Measurements from ENCODE around the gene NPAS4. TPM values are rescaled to one million over a fixed set of nuclear protein-coding genes. Genes with fewer than 3 reads are reported as not detected.
A peak's percentile ranks its signal among the peaks of the same experiment; 100 is the strongest.
"Not testable (repeated sequence)": the region's sequence is repeated elsewhere in the genome, so short reads cannot be mapped to it uniquely, and the experiment has no call there.

Gene NPAS4
- total RNA-seq, 1 experiment from 2014 or later = not detected

DNA sequence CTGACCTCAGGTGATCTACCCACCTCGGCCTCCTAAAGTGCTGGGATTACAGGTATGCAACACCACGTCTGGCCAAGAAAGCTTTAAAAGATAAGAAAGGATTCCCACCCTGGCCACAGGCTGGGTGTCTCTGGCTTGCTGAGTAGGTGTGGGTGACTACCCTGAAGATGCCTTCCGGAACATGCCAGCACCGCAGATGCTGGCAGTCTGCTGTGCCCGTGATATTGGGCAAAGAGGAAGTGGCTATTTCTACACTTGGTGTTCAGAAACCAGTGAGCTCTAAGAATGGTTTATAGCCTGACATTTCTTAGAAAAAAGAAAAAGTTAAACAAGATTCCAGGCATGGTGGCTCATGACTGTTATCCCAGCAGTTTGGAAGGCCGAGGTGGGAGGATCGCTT, 11.8 kb downstream of the NPAS4 start:
- intact Hi-C loops (cut with micrococcal nuclease; ENCODE audit: unreplicated experiment) = no loop called here
- CTCF ChIA-PET = interaction anchor here (0.5 to 0.6 kb wide), 2 partner anchors 120 to 123 kb away, joined by 3 read pairs; no protein-coding TSS in a partner anchor
- no TSS peak for BruUV-seq (replicated peaks)

DNA sequence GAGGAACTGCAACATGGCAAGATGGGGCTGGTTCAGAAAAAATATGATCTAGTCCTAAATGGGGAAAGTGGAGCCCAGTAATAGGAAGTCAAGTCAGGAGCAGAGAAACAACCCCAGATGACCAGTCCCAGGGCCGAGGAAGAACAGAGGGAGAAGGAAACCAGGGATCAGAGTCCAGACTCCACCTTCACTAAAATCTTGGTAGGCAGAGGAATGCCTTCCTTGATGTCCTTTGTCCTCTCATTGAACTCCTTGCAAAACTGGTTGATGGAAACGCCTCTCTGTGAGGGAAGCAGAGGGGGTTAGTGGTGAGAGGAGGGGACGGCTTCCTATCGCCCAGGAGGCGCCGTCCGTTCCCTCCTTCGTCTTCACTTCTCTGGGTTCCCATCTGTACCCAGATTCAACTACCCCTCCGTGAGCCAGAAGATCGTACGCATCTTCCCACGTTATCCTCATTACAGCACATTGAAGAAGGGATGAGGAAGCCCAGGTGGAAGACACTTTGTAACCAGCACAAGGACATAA, 17.2 kb downstream of the NPAS4 start:
- ChIA-PET POLR2A (ENCODE audit: unreplicated experiment) (no interaction called here), CTCF (interaction anchor here (1.0 to 1.4 kb wide), 3 partner anchors 102 to 239 kb away, joined by 3 to 5 read pairs (median 3); partner anchors contain the start of genes RBM4, RBM4B and RIN1)
- H3K9me2 ChIP-seq (ENCODE audit: insufficient read depth) = no peaks in the 10 kb centered on the region
- H3K79me2 ChIP-seq (ENCODE audit: low read depth) = peaks cover 17% of the 10 kb centered on the region
- DNase-seq = no peak
- no peaks in the 10 kb centered on the region for H4K20me1 ChIP-seq (ENCODE audit: insufficient read depth)
- no peaks in the 10 kb centered on the region for H3K27me3 ChIP-seq (ENCODE audit: insufficient read depth, low read depth)
- peak overlapping the region; percentile 92 for H2AFZ ChIP-seq
- peak overlapping the region; percentile 81 for H3K4me2 ChIP-seq
- peaks cover 12% of the 10 kb centered on the region; the same call in 1 of the 2 replicates for H3K36me3 ChIP-seq (ENCODE audit: low read depth)
- H3K4me1 ChIP-seq (replicated peaks; ENCODE audit: insufficient read depth) = peaks cover 8% of the 10 kb centered on the region
- H3F3A ChIP-seq (ENCODE audit: insufficient read depth, low read depth) = peaks cover 2% of the 10 kb centered on the region; the same call in 1 of the 2 replicates
- H3K27ac ChIP-seq = peak overlapping the region; percentile 58; the same call in 1 of the 2 replicates
- H3K9me3 ChIP-seq (ENCODE audit: insufficient read depth, low read depth) = no peaks in the 10 kb centered on the region; the same call in 1 of the 2 replicates
- peak overlapping the region; percentile 71 for H3K4me3 ChIP-seq
- TF ChIP-seq, protein P1, sequence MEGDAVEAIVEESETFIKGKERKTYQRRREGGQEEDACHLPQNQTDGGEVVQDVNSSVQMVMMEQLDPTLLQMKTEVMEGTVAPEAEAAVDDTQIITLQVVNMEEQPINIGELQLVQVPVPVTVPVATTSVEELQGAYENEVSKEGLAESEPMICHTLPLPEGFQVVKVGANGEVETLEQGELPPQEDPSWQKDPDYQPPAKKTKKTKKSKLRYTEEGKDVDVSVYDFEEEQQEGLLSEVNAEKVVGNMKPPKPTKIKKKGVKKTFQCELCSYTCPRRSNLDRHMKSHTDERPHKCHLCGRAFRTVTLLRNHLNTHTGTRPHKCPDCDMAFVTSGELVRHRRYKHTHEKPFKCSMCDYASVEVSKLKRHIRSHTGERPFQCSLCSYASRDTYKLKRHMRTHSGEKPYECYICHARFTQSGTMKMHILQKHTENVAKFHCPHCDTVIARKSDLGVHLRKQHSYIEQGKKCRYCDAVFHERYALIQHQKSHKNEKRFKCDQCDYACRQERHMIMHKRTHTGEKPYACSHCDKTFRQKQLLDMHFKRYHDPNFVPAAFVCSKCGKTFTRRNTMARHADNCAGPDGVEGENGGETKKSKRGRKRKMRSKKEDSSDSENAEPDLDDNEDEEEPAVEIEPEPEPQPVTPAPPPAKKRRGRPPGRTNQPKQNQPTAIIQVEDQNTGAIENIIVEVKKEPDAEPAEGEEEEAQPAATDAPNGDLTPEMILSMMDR (conservative IDR thresholded peaks at IDR 0.05) = no peak
- no peak for TF ChIP-seq EZH2 (IDR thresholded peaks at IDR 0.05; ENCODE audit: low read depth)
- BruUV-seq (replicated peaks) = TSS peak; percentile 54
- intact Hi-C loops (cut with micrococcal nuclease; ENCODE audit: unreplicated experiment) = loop anchor here (2.0 kb wide), 1 partner anchor 29 kb away; the partner anchor contains the start of gene PELI3

More for the DNA sequence above, 11.8 kb downstream of the NPAS4 start:
- Histone ChIP-seq H3F3A (ENCODE audit: insufficient read depth, low read depth) (peaks cover 9% of the 10 kb centered on the region; the same call in 1 of the 2 replicates), H3K9me2 (ENCODE audit: insufficient read depth) (no peaks in the 10 kb centered on the region), H3K27ac (no peak overlapping the region), H3K4me2 (no peak overlapping the region), H3K27me3 (ENCODE audit: insufficient read depth, low read depth) (no peaks in the 10 kb centered on the region), H3K4me3 (no peak overlapping the region), H3K36me3 (ENCODE audit: low read depth) (peaks cover 12% of the 10 kb centered on the region; the same call in 1 of the 2 replicates), H2AFZ (no peak overlapping the region), H3K4me1 (replicated peaks; ENCODE audit: insufficient read depth) (peaks cover 4% of the 10 kb centered on the region; the same call in 1 of the 2 replicates), H3K79me2 (ENCODE audit: low read depth) (peaks cover 9% of the 10 kb centered on the region), H4K20me1 (ENCODE audit: insufficient read depth) (no peaks in the 10 kb centered on the region), H3K9me3 (ENCODE audit: insufficient read depth, low read depth) (no peaks in the 10 kb centered on the region)
- TF ChIP-seq, protein P1 (conservative IDR thresholded peaks at IDR 0.05) = no peak
- TF ChIP-seq EZH2 (IDR thresholded peaks at IDR 0.05; ENCODE audit: low read depth) = no peak
- DNase-seq = no peak
- POLR2A ChIA-PET (ENCODE audit: unreplicated experiment) = no interaction called here

DNA sequence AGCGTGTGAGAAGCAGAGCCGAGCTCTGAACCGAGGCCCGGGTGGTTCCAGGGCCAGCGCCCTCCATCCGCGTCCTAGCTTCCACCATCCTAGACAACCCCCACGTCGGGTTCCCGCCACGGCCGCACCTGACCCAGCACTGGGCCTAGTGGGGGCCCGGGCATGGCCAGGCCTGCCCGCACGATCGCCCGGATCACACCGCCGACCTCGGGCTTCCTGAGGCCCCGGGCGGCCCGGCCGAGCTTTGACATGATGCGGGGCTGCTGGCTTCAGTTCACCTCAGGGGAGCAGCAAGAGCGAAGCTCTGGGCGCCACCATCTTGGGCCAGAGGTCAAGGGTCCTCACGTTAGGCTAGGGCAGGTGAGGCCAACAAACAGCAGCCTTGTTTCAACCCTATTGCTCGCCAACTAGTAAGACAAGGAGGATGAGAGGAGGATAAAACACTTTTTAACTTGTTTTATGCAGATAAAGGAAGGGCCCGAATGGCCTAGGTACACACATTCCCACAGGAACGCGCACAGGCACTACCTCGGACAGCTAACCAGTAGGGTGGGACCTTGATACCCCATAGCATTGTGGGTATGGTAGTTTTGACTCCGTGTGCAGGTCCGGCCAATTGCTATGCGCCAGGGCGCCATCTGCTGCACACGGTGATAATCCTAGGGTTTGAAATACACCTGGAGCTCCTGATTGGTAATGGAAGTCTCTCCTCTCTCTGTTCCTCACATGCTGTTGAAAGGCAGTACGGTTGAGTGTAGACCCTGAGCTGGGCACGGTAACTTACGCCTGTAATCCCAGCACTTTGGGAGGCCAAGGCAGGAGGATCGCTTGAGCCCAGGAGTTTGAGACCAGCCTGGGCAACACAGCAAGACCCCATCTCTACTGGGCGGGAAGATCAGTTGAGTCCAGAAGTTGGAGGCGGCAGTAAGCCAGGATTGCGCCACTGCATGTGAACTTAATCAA, 17.9 kb downstream of the NPAS4 start, which contains the start of gene MRPL11:
TSS of gene MRPL11 (minus strand) at position 345 of the 963 bp plus-strand sequence. CDS start at position 251, 94 bp downstream.
- H3K36me3 ChIP-seq (ENCODE audit: low read depth) = peaks cover 12% of the 10 kb centered on the region; the same call in 1 of the 2 replicates
- CTCF ChIA-PET = interaction anchor here (0.6 to 1.4 kb wide), 10 partner anchors 16 to 239 kb away, joined by 3 to 19 read pairs (median 4); partner anchors contain the start of genes PELI3, RBM4, RBM4B and RIN1
- H3K4me2 ChIP-seq = peak within 1 kb of the TSS; percentile 81
- TSS peak; percentile 75 for BruUV-seq (replicated peaks)
- peak within 1 kb of the TSS; percentile 58 for H3K27ac ChIP-seq
- H3K27me3 ChIP-seq (ENCODE audit: insufficient read depth, low read depth) = no peaks in the 10 kb centered on the region
- H2AFZ ChIP-seq = peak within 1 kb of the TSS; percentile 92
- peaks cover under 1% of the 10 kb centered on the region; the same call in 1 of the 2 replicates for H3F3A ChIP-seq (ENCODE audit: insufficient read depth, low read depth)
- peak within 1 kb of the TSS; percentile 71 for H3K4me3 ChIP-seq
- intact Hi-C loops (cut with micrococcal nuclease; ENCODE audit: unreplicated experiment) = loop anchor here (1.0 to 2.0 kb wide), 3 partner anchors 28 to 240 kb away; partner anchors contain the start of genes DPP3 and PELI3
- peaks cover 17% of the 10 kb centered on the region for H3K79me2 ChIP-seq (ENCODE audit: low read depth)
- POLR2A ChIA-PET (ENCODE audit: unreplicated experiment) = interaction anchor here (0.6 to 1.1 kb wide), 3 partner anchors 28 to 1590 kb away, joined by 10 to 24 read pairs (median 13); partner anchors contain the start of genes PELI3 and YIF1A
- H3K9me3 ChIP-seq (ENCODE audit: insufficient read depth, low read depth) = no peaks in the 10 kb centered on the region; the same call in 1 of the 2 replicates
- TF ChIP-seq, protein P1 (conservative IDR thresholded peaks at IDR 0.05) = peak; percentile 78
- TF ChIP-seq EZH2 (IDR thresholded peaks at IDR 0.05; ENCODE audit: low read depth) = no peak
- DNase-seq = peak; percentile 91
- H3K4me1 ChIP-seq (replicated peaks; ENCODE audit: insufficient read depth) = peaks cover 12% of the 10 kb centered on the region
- H3K9me2 ChIP-seq (ENCODE audit: insufficient read depth) = no peaks in the 10 kb centered on the region
- H4K20me1 ChIP-seq (ENCODE audit: insufficient read depth) = no peaks in the 10 kb centered on the region

DNA sequence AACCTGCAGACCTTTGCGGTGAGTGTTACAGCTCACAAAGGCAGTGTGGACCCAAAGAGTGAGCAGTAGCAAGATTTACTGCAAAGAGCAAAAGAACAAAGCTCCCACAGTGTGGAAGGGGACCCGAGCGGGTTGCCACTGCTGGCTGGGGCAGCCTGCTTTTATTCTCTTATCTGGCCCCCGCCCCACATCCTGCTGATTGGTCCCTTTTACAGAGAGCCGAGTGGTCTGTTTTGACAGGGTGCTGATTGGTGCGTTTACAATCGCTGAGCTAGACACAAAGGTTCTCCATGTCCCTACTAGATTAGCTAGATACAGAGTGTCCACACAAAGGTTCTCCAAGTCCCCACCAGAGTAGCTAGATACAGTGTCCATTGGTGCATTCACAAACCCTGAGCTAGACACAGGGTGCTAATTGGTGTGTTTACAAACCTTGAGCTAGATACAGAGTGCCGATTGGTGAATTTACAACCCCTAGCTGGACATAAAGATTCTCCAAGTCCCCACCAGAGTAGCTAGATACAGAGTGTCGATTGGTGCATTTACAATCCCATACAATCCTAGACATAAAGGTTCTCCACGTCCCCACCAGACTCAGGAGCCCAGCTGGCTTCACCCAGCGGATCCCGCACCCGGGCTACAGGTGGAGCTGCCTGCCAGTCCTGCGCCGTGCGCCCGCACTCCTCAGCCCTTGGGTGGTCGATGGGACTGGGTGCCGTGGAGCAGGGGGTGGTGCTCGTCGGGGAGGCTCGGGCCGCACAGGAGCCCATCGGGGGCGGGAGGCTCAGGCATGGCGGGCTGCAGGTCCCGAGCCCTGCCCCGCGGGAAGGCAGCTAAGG, 19.5 kb downstream of the NPAS4 start:
- BruUV-seq (replicated peaks); H3K4me3 ChIP-seq; intact Hi-C loops (cut with micrococcal nuclease; ENCODE audit: unreplicated experiment); H3F3A ChIP-seq (ENCODE audit: insufficient read depth, low read depth); H3K27me3 ChIP-seq (ENCODE audit: insufficient read depth, low read depth); H3K4me2 ChIP-seq; H3K9me2 ChIP-seq (ENCODE audit: insufficient read depth); H4K20me1 ChIP-seq (ENCODE audit: insufficient read depth); H2AFZ ChIP-seq; H3K9me3 ChIP-seq (ENCODE audit: insufficient read depth, low read depth); DNase-seq; H3K27ac ChIP-seq: not testable (repeated sequence)
- peaks cover 12% of the 10 kb centered on the region; the same call in 1 of the 2 replicates for H3K36me3 ChIP-seq (ENCODE audit: low read depth)
- POLR2A ChIA-PET (ENCODE audit: unreplicated experiment) = interaction anchor here (0.7 kb wide), 1 partner anchor 26 kb away, joined by 5 read pairs; no protein-coding TSS in a partner anchor
- H3K4me1 ChIP-seq (replicated peaks; ENCODE audit: insufficient read depth) = peaks cover 22% of the 10 kb centered on the region
- CTCF ChIA-PET = interaction anchor here (0.6 kb wide), 1 partner anchor 26 kb away, joined by 4 read pairs; no protein-coding TSS in a partner anchor
- peaks cover 17% of the 10 kb centered on the region for H3K79me2 ChIP-seq (ENCODE audit: low read depth)

All from PC-9 (cell line).